VCaP (cell line): ENCODE measurements around the gene PKIB.
A peak's percentile ranks its signal among the peaks of the same experiment; 100 is the strongest.

Experiments used
- H3K27ac ChIP-seq: fragments of 450-650 bp; 2 replicates; pipeline ENCODE4 v1.5.1; 2017
- CTCF ChIP-seq: fragments of 450-650 bp; conservative IDR thresholded peaks from 2 replicates; pipeline ENCODE4 v1.5.1; 2017; ENCODE audit warnings: mild to moderate bottlenecking, moderate library complexity

Gene PKIB

DNA sequence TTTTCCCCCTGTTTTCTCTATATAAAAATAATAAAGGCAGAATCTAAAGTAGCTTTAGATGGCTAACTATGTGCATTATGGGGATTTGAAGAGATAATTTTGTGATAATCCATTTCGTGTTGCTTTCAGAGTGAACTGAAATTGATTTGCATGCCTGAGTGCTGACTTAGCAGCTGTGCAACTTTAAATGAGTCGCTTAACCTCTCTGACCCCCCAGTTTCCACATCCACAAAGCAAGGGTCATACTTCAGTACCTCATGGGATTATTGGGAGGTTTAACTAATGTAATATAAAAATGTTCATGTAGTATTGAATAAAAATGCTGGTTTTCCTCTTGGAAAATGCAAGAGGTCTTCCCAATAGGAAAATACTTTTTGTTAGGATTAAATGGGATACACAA, 105.5 kb downstream of the PKIB start:
- no peak overlapping the region for H3K27ac ChIP-seq
- no peak for TF ChIP-seq CTCF

DNA sequence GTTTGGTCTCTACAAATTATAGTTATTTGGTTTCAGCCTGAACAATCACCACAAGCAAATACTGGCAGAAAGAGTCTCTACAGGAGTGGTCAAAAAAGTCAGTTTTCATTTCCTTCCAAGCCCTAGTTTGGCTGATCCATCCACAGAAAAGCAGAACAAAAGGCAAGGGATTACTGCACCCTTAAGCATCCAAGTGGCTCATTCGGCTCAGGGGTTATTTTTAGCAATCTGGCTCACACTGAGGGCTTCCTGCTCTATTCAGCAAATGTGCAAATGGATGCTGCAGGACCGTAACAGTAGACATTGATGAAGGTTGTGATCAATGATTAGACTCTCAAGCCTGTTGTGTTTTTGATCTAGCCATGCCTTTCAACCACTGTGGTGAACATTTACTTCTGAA, 107.1 kb downstream of the PKIB start:
- no peak overlapping the region for H3K27ac ChIP-seq
- TF ChIP-seq CTCF: no peak

DNA sequence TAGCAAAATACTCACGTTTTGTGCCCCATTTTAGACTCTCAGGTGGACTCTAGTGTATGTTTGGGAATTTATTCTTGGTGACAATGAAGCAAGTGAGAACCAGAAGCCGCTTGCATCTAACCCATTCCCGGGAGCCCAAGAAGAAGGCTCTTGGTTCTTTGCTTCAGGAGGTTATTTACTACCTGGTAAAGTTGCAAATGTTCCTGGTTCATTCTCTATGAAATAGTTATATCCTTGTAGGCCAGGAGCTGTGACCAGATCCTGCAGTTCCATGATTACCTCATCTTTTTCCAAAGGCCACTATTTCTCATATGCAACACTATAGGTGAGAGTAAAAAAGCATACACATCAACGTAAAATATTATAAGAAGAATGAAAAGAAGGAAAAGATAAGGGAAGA, 108.4 kb downstream of the PKIB start:
- H3K27ac ChIP-seq: no peak overlapping the region; the same call in 1 of the 2 replicates
- no peak for TF ChIP-seq CTCF

DNA sequence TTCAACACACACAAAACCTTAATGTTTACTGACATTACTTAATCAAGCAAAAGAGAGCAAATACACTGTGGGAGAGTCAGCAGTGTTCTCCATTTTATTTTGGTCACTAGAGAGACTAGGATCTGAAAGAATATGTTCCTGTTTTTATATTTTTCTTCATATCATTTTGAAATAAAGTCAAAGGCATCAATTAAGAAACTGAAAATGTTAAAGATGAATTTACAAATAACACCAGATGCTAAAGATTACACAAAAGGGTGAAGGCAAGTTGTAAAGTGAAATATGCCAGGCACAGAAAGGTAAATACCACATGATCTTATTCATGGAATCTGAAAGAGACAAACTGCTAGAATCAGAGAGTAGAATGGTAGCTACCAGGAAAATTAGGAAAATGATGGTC, 109.0 kb downstream of the PKIB start:
- H3K27ac ChIP-seq: no peak overlapping the region; the same call in 1 of the 2 replicates
- no peak for TF ChIP-seq CTCF

GRCh38 chr6:122722746-122723145, 112.5 kb downstream of the PKIB start:
- no peak for TF ChIP-seq CTCF
- H3K27ac ChIP-seq: no peak overlapping the region

DNA sequence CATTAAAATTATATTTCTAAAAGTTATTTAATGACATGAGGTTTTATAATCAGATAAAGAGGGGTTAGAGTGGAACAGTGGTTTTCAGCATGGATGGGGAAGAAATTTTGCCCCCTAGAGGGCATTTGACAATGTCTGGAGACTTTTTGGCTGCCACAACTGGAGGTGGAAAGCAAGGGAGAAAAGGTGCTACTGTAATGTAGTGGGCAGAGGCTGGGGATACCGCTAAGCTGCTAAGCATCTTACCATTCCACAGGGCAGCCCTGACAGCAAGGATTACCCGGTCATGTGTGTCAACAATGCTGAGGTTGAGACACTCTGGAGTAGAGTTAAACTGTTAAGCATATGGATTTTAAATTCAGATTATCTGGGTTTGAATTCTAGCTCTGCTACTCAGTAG, 116.4 kb downstream of the PKIB start:
- no peak overlapping the region for H3K27ac ChIP-seq

DNA sequence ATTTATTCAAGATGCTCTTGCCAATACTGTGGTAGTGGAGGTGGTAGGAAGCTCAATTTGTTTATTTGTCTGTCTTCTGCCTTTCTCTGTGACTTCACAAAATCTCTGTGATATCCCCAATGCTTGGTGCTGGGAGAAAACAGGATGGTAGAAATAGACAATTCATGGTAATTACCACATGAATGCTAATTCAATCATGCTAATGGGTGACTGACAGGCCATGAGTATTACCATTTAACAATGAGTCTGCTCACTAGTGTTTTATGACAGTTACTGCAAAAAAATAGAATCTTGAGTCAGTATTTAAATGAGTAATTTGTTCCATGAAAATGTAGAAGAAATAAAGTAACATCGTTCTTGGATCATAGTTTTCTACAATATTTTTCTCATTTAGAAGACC, 117.0 kb downstream of the PKIB start:
- no peak for TF ChIP-seq CTCF
- no peak overlapping the region for H3K27ac ChIP-seq

More for the DNA sequence above, 116.4 kb downstream of the PKIB start:
- peak; percentile 81 for TF ChIP-seq CTCF

DNA sequence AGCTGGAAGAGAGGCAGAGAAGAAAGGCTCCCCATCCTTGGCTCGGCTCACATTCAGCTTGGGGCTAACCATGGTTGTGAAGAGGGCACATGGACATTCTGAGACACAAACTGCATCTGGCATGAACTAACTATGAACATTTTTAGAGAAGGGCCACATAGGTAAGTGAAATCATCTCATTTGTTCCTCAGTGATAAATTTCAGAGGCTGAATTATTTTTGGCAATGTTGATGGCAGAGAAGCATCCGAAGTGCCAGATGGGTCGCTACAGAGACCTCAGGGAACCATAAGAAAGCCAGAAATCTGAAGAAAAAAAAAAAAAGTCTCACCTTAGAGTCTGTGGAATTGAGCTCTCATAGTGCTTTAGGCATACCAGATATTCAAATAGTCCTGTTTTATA, 120.1 kb downstream of the PKIB start:
- TF ChIP-seq CTCF: no peak
- H3K27ac ChIP-seq: no peak overlapping the region
